ENCODE results near the gene AUH.
"Not testable (repeated sequence)": the region's sequence is repeated elsewhere in the genome, so short reads cannot be mapped to it uniquely, and the experiment has no call there.

Gene AUH

DNA sequence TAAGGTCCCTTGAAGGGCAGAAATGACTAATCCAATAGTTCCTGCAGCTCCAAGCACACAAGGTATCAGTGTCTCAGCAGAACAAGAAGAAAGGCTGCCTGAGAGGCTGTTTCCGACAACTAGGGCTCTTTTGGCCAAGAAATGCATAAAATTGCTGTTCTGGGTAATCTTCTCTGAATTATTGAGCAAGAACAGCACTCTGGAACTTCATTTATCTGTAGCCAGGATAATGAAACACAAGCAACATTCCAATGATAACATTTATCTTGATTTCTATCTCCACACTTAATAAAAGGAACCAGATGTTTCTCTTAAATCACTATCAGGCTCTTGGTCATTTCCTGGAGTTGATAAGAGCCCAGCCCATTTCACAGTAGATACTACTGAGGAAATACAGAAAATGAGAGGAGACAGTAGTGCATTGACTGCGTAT lies 17.0 kb upstream of the AUH start:
- DNase-seq, result no peak

DNA sequence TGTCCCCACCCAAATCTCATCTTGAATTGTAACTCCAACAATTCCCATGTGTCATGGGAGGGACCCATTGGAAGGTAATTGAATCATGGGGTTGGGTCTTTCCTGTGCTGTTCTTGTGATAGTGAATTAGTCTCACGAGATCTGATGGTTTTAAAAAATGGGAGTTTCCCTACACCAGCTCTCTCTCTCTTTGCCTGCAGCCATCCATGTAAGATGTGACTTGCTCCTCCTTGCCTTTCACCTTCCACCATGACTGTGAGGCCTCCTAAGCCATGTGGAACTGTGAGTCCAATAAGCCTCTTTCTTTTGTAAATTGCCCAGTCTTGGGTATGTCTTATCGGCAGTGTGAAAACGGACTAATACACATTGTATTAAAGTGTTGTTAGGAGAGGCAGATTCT lies 16.3 kb upstream of the AUH start:
- not testable (repeated sequence) for DNase-seq

GRCh38 chr9:91376239-91376638 lies 14.5 kb upstream of the AUH start:
- DNase-seq, result no peak

- DNase-seq, result no peak
Measured at GRCh38 chr9:91374939-91375338, 13.2 kb upstream of the AUH start.

GRCh38 chr9:91371894-91372293 lies 10.2 kb upstream of the AUH start:
- no peak for DNase-seq

DNA sequence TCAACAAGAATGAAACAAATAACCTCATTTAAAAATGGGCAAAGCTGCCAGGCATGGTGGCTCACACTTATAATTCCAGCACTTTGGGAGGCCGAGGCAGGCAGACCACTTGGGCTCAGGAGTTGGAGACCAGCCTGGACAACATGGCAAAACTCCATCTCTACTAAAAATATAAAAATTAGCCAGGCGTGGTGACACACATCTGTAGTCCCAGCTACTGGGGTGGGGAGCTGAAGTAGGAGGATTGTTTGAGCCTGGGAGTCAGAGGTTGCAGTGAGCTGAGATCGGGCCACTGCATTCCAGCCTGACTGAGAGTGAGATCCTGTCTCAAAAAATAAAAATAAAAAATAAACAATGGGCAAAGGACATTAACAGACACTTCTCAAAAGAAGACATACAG lies 8.3 kb upstream of the AUH start:
- not testable (repeated sequence) for DNase-seq

- no peak for DNase-seq
Measured at GRCh38 chr9:91364702-91365101, 3.0 kb upstream of the AUH start.

- no peak for DNase-seq
Measured at GRCh38 chr9:91364005-91364404, 2.3 kb upstream of the AUH start.

DNA sequence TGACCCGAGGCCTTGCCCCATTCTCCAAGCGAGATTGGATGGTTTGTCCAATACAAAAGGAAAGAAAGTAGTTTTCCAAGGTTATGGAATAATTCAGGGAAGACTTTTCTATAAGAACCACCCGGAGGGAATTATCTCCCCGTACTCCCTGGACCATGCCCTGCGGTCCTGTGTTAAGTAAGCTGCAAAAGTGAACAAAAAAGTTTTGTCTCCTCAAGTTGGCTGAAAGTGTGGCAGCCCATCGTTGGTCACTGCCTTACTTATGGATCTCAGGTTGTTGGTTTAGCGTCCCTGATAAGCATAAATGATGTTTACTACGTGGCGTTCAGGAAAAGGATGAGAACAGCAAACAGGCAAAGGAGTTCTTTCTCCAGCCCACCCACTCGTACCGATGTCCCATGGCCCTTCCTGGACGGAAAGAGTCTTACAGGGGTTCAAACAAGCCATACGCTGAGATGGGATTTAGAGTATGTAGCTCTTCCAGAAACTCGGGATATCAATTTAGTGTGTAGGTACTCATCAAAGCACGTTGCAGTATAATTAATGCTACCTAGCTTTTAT lies 413 bp upstream of the AUH start:
- DNase-seq, result no peak

GRCh38 chr9:91360551-91361290 lies 997 bp downstream of the AUH start:
- no peak for DNase-seq

GRCh38 chr9:91359734-91360470 lies 1.8 kb downstream of the AUH start:
- DNase-seq, result no peak

- no peak for DNase-seq
Measured at GRCh38 chr9:91359083-91359482, 2.6 kb downstream of the AUH start.

GRCh38 chr9:91354881-91355280 lies 6.8 kb downstream of the AUH start:
- no peak for DNase-seq

DNA sequence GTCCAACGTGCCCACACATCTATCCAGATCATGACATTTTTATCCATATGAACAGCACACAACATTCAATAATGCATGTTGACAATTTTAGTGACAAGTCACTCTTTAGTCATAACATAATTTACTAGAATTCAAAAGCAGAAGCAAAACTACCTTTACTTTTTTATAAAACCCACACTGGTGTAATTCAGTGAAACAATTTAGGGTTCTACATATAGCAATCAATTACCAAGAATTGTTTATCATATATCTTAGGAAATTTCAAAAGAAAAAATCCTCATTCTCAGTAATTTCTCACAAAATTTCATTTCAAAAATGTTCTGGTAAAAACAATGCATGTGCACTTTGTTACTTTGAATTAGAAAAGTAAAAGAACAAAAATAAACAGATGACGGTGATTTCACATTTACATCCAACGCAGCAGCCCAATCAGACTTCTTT lies 12.6 kb downstream of the AUH start:
- no peak for DNase-seq

GRCh38 chr9:91348191-91348807 lies 13.4 kb downstream of the AUH start:
- no peak for DNase-seq

DNA sequence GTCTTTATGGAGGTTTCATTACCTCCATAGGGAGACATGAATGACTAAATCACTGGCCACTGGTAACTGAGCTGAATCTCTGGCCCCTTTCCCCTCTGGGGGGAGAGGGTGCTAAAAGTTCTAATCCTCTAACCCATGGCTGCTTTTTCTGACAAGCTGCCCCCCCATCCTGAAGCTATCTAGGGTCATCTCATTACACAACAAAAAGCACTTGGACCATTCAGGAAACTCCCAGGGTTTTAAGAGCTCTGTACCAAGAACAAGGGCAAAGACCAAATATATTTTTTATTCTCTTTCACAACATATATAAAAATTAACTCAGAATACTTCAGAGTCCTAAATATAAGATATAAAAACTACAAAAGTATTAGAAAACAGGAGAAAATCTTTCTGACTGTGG lies 14.3 kb downstream of the AUH start:
- no peak for DNase-seq

GRCh38 chr9:91346644-91347043 lies 15.1 kb downstream of the AUH start:
- DNase-seq, result no peak

DNA sequence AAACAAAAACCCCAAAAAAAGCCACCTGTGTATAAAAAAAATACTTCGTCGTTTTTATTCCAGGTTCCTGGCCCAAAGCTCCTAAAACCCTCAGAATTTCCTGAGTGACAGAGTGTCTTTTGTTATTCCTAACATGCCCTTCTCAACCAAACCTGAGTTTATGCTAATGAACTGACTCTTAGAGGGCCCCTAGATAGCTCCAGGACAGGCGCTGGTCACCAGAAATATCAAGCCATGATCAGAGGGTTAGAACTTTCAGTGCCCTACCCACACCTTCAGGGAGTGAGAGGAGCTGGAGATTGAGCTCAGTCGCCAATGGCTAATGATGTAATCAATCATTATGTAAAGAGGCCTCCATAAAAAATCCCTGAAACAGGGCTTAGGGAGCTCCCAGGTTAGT lies 15.7 kb downstream of the AUH start:
- no peak for DNase-seq

DNA sequence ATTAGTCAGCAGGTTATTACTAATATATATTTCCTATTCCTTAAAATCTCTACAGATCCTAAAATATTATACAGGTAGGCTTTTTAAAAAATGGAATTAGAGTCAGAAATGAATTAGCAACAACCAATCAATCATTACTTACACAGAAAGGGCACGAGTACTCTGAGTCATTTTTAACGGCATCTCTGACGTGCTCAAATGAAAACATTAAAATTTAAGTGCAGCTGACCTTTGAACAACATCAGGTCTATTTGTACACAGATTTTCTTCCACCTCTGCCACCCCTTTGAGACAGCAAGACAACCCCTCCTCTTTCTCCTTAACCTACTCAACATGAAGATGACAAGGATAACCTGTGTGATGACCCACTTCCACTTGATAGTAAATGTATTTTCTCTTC lies 19.1 kb downstream of the AUH start:
- DNase-seq, result no peak

DNA sequence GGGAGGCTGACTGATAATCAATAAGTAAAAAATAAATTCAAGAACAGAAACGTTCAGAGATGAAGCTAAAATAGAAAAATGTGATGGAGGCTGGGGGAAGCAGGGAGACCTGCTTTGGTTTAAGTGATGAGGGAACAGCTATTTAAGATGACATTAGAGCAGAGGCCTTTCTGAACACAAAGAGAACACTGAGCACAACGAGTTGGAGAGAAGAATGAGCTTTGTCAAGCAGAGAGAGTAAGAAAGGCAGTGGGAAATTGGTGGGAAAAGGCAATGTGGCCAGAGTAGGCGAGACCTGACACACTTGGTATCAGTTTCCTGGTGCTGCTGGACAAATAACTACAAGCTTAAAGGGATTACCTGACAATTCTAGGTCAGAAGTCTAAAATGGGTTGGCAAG lies 20.0 kb downstream of the AUH start:
- DNase-seq, result no peak

DNA sequence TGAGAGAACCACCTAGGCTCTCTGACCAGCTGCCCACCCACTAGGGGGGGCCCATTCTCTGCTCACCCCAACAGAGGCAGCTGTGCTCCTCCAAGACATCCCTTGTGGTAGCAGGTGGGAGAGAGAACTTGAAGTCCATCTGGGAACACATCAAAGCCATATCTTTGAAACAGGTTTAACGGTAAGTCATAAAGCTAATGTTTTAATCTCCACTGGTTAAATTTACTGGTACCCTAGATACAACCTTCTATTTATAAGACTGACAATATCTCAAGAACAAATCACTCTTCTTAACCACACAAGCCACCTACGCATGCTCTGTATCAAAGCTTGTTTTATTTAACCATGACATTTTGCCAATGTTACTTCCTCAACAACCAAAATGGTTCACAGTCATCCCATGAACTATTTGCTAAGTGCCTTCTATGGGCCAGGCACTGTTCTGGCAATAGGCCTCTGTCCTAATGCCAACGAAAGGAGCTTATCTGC lies 20.4 kb downstream of the AUH start:
- DNase-seq, result no peak

DNA sequence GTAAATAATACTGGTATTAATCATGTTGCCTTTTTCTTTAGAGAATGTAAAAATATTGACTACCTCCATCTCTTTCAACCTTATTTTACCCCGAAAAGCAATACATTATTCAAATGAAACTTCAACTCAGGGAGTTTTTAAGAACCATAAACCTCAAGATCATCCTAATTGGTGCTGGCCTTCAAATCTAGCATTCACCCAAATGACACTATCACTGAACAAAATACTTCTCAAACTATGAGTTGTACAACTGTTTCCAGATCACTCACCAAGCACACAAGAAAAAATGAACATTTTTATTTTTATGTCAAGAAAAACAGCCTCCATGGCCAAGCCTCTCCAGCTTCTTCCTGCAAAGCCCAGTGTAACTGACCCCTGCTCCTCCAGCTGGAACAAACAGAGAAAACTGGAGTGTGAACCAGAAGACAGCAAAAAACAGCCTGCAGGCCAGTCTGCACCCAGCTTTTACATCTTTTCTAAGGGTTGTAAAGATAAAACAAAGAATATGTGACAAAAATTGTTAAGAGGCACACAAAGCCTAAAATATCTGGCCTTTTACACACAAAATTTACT lies 21.2 kb downstream of the AUH start:
- DNase-seq, result no peak

DNA sequence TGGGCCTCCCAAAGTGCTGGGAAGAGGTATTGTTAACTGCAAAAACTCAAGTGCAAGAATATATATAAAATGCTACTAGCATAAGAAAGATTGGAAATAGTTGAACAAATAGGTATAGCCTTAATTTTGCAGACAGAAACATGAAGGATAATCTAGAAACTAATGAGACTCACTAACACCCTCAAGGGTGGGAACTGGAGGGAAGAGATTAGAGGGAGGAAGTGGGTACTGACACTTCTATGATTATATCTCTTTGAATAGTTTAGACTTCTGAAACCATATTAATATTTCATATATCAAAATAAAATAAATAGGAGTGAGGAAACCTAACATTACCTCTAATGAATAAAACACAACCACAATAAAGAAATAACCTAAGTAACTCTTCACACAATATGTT lies 23.0 kb downstream of the AUH start:
- no peak for DNase-seq

Data from T1000 (cell line).